Motor neuron (in vitro differentiated cells): ENCODE data around the gene HCN3. TPM values are rescaled to one million over a fixed set of nuclear protein-coding genes. Genes with fewer than 3 reads are reported as not detected.
A peak's percentile ranks its signal among the peaks of the same experiment; 100 is the strongest.

Source experiments
- ATAC-seq, 8 experiments: fragments of 200-7000 bp; cut with Tn5 transposase; replicated peaks in 6 of 8; 2 replicates each; pipeline ENCODE4 v1.8.0; 2021; ENCODE audit warnings: mild to moderate bottlenecking in 8 of 8, moderate library complexity in 8 of 8
- H3K27ac ChIP-seq, 2 donors: fragments of 250-450 bp; sonication (Bioruptor Pico); 2 replicates each; pipeline ENCODE4 v1.9.0; 2021; ENCODE audit warnings: antibody characterized with exemption in 2 of 2, mild to moderate bottlenecking in 2 of 2, moderate library complexity in 1 of 2
- H3K4me1 ChIP-seq, 2 donors: fragments of 250-450 bp; sonication (Bioruptor Pico); replicated peaks in 1 of 2; 2 replicates each; pipeline ENCODE4 v1.6.1; 2021; ENCODE audit warnings: antibody characterized with exemption in 2 of 2, mild to moderate bottlenecking in 2 of 2, moderate library complexity in 1 of 2
- H3K4me3 ChIP-seq, 5 donors: fragments of 250-450 bp; sonication (Bioruptor Pico); 2 replicates each; pipeline ENCODE4 v1.9.0; 2021; ENCODE audit warnings: antibody characterized with exemption in 5 of 5, mild to moderate bottlenecking in 5 of 5, moderate library complexity in 4 of 5
- WGBS, 10 experiments: fragments of 450-650 bp; shearing (Covaris generic); methylation state at CpG; one replicate each; pipeline ENCODE4 v1.0.0; 2022; 5-methylcytosine and 5-hydroxymethylcytosine counted together
- in situ Hi-C, 9 experiments: fragments of 400-800 bp; cut with MboI; loops; one replicate each; pipeline ENCODE4 v1.15.0; 2021; ENCODE audit warnings: low sequenced_read_pairs in 9 of 9, low pct_unique_long_range_greater_than_20kb in 2 of 9; ENCODE audit not compliant: unreplicated experiment in 9 of 9
- total RNA-seq, 8 experiments: library from RNA; unstranded; fragments of 300-600 nt; gene quantifications; 2 replicates each; pipeline versions ENCODE4 v1.2.3 to v1.2.4, GENCODE V29; 2022

Gene HCN3
- total RNA-seq, 8 experiments from 2014 or later: 0.76 to 33.4 (median 12.1) TPM

- in situ Hi-C loops: no loop called here
- H3K27ac ChIP-seq: peak overlapping the region; percentile 77 to 89
- peak in 1 of 8 experiments; percentile 3 for ATAC-seq
- 0 to 14% (median 0%) methylated on average over 1 to 4 of the region's 11 CpGs; no CpG with 5 or more reads in 7 of the 10 experiments for WGBS, 10 experiments
- H3K4me1 ChIP-seq: peaks cover 16 to 21% of the 10 kb centered on the region in 2 donors
- peak overlapping the region; percentile 66 to 94 (median 75) for H3K4me3 ChIP-seq
Observed at GRCh38 chr1:155309423-155310021, 32.3 kb downstream of the HCN3 start.

DNA sequence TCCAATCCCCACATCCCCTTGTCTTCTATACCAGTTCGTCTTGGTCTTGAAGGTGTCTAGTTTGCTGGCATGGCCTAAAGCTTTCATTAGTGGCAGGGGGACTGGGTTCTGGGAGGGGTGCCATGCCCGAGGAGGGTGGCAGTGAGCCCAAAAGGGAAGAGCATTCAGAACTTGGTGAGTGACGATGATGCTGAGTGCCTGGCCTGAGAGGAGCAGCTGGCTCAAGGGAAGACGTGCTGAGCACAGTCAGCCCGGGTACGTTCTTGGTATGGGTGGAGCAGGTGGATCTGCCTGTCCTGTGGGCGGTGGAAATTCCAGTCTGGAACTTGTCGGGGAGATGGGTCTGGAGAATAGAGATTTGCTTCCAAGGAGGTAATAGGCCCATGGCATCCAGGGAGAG lies 36.0 kb downstream of the HCN3 start:
- no peak for ATAC-seq
- H3K4me3 ChIP-seq: no peak overlapping the region
- in situ Hi-C loops: no loop called here
- H3K4me1 ChIP-seq: peaks cover 8 to 13% of the 10 kb centered on the region in 2 donors
- WGBS, 10 experiments: 80 to 100% (median 92%) methylated on average over 1 to 6 of the region's 8 CpGs; no CpG with 5 or more reads in 3 of the 10 experiments
- no peak overlapping the region for H3K27ac ChIP-seq

DNA sequence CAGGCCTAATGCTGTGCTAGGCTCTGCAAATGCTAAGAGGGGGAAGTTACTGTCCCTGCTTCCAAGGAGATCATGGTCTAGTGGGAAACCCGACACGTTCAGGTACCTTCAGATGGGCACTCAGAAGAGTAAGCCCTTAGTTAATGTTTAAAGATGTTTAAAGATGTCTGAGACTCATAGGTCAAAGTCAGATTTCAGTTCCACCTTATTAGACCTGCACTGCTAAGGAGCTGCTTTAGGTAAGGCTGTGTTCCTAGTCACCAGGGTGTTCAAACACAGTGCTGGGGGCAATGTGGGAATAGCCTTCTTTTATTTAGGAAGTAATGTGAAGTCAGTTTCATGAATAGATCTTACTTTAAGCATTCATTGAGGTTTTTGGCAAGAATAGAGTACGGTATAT lies 39.7 kb downstream of the HCN3 start:
- in situ Hi-C loops: no loop called here
- ATAC-seq: no peak
- H3K4me3 ChIP-seq: no peak overlapping the region
- 82 to 100% (median 100%) methylated on average over 1 to 3 of the region's 3 CpGs; no CpG with 5 or more reads in 1 of the 10 experiments for WGBS, 10 experiments
- H3K4me1 ChIP-seq: peaks cover 12% of the 10 kb centered on the region in 2 donors
- no peak overlapping the region for H3K27ac ChIP-seq

DNA sequence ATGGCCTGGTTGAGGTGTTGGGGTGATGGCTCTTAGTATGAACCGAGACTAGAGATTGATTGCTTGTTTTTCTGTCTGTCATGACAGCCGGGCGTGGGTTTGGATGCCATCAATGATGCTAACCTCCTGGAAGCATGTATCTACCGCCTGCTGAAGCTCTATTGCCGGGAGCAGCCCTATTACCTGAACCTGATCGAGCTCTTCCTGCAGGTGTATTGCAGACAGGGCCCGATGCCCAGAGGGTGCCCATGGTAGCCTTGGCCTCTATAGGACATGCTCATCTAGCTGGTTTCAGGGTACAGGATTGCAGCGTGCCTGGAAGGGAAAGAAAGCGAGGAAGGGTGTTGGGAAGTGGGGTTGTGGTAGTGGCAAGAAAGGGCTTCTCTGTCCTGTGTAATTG lies 40.8 kb downstream of the HCN3 start:
- WGBS, 10 experiments: 93 to 100% (median 95%) methylated on average over 2 to 9 of the region's 9 CpGs; no CpG with 5 or more reads in 2 of the 10 experiments
- Histone ChIP-seq H3K4me1 (peaks cover 15 to 18% of the 10 kb centered on the region in 2 donors), H3K27ac (no peak overlapping the region), H3K4me3 (no peak overlapping the region)
- ATAC-seq: no peak
- in situ Hi-C loops: no loop called here

DNA sequence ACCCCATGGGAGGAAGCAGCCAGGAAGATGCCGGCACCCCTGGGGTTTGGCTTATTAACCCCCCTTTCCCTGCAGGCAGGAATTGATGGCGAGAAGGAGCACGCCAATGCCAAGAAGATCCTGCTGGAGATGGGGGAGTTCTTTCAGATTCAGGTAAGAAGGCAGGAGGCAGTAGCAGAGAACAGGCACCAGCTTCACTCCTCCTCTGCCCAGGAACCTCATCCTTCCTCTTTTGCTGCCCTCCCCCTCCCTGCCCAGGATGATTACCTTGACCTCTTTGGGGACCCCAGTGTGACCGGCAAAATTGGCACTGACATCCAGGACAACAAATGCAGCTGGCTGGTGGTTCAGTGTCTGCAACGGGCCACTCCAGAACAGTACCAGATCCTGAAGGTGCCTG lies 42.3 kb downstream of the HCN3 start:
- Histone ChIP-seq H3K4me1 (peaks cover 15 to 18% of the 10 kb centered on the region in 2 donors), H3K4me3 (no peak overlapping the region), H3K27ac (peak overlapping the region in 1 of 2 donors; percentile 77)
- ATAC-seq: no peak
- in situ Hi-C loops: no loop called here
- 96 to 100% (median 100%) methylated on average over 1 to 4 of the region's 5 CpGs; no CpG with 5 or more reads in 5 of the 10 experiments for WGBS, 10 experiments

DNA sequence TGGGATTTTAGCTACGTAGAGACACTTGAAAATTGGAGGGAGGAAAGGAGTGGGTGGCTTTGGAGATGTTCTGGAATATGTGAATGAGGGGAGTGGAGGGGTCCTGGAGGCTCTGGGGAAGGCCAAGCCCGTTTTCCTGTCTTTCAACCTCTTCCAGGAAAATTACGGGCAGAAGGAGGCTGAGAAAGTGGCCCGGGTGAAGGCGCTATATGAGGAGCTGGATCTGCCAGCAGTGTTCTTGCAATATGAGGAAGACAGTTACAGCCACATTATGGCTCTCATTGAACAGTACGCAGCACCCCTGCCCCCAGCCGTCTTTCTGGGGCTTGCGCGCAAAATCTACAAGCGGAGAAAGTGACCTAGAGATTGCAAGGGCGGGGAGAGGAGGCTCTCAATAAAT lies 43.0 kb downstream of the HCN3 start:
- H3K4me3 ChIP-seq: peak overlapping the region; percentile 65 to 91 (median 78)
- H3K4me1 ChIP-seq: peaks cover 17 to 21% of the 10 kb centered on the region in 2 donors
- in situ Hi-C loops: no loop called here
- H3K27ac ChIP-seq: peak overlapping the region; percentile 77 to 90
- ATAC-seq: peak in 1 of 8 experiments; percentile 2
- 20 to 83% (median 51%) methylated on average over 1 to 10 of the region's 11 CpGs; no CpG with 5 or more reads in 2 of the 10 experiments for WGBS, 10 experiments

GRCh38 chr1:155320661-155321617 lies 43.7 kb downstream of the HCN3 start, which contains the start of gene RUSC1:
Gene RUSC1, plus strand, starts transcription at chr1:155320894. Its CDS starts 880 bp downstream, at chr1:155321774.
- Histone ChIP-seq H3K27ac (peak within 1 kb of the TSS; percentile 77 to 90), H3K4me3 (peak within 1 kb of the TSS; percentile 65 to 91 (median 78)), H3K4me1 (peaks cover 17 to 23% of the 10 kb centered on the region in 2 donors)
- in situ Hi-C loops: no loop called here
- peak; percentile 4 to 64 (median 48) for ATAC-seq
- WGBS, 10 experiments: 0 to 20% (median 9%) methylated on average over 1 to 20 of the region's 51 CpGs; no CpG with 5 or more reads in 3 of the 10 experiments

DNA sequence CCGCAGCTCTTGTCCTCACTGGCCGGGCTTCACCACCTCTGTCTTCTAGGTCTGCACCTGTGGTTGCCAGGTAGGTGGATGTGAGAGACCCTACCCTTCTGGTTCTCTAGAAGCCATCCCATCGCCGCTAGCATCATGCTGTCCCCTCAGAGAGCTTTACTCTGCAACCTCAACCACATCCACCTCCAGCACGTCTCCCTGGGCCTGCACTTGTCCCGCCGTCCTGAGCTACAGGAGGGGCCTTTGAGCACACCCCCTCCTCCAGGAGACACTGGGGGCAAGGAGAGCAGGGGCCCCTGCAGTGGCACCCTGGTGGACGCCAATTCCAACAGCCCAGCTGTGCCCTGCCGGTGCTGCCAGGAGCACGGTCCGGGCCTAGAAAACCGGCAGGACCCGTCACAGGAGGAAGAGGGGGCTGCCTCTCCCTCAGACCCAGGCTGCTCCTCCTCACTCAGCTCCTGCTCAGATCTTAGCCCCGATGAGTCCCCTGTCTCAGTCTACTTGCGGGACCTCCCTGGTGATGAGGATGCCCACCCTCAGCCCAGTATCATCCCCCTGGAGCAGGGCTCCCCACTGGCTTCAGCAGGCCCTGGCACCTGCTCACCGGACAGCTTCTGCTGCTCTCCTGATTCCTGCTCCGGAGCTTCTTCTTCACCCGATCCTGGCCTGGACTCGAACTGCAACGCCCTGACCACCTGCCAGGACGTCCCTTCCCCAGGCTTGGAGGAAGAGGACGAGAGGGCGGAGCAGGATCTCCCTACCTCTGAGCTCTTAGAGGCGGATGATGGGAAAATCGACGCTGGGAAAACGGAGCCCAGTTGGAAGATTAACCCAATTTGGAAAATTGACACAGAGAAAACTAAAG lies 44.6 kb downstream of the HCN3 start:
- H3K4me1 ChIP-seq: peaks cover 17 to 23% of the 10 kb centered on the region in 2 donors
- in situ Hi-C loops: no loop called here

DNA sequence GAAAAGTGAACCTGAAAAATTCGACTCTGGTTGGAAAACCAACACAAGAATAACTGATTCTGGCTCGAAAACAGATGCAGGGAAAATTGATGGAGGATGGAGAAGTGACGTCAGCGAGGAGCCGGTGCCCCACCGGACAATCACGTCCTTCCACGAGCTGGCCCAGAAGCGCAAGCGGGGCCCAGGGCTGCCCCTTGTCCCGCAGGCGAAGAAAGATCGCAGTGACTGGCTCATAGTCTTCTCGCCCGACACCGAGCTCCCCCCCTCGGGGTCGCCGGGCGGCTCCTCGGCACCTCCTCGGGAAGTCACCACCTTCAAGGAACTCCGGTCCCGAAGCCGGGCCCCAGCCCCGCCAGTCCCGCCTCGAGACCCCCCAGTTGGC lies 45.3 kb downstream of the HCN3 start:
- in situ Hi-C loops: no loop called here
- ATAC-seq: no peak
- WGBS, 10 experiments: 0 to 6% (median 1%) methylated on average over 1 to 14 of the region's 28 CpGs; no CpG with 5 or more reads in 1 of the 10 experiments
- Histone ChIP-seq H3K4me3 (peak overlapping the region; percentile 65 to 91 (median 78)), H3K4me1 (peaks cover 17 to 23% of the 10 kb centered on the region in 2 donors), H3K27ac (peak overlapping the region; percentile 77 to 90)

More for the DNA sequence above, 44.6 kb downstream of the HCN3 start:
- WGBS, 10 experiments: 0 to 49% (median 19%) methylated on average over 1 to 15 of the region's 27 CpGs
- no peak for ATAC-seq
- H3K4me3 ChIP-seq: peak overlapping the region; percentile 65 to 91 (median 78)
- H3K27ac ChIP-seq: peak overlapping the region; percentile 77 to 90

- 3% methylated on average over 7 of the region's 58 CpGs; no CpG with 5 or more reads in 9 of the 10 experiments for WGBS, 10 experiments
- peak; percentile 29 to 66 (median 48) for ATAC-seq
- in situ Hi-C loops: no loop called here
- Histone ChIP-seq H3K27ac (peak overlapping the region; percentile 77 to 90), H3K4me3 (peak overlapping the region; percentile 65 to 91 (median 78)), H3K4me1 (peaks cover 17 to 23% of the 10 kb centered on the region in 2 donors)
Observed at GRCh38 chr1:155322953-155323728, 45.9 kb downstream of the HCN3 start.

GRCh38 chr1:155323729-155324036 lies 46.4 kb downstream of the HCN3 start:
- Histone ChIP-seq H3K27ac (peak overlapping the region; percentile 77 to 90), H3K4me3 (peak overlapping the region; percentile 65 to 91 (median 78)), H3K4me1 (peaks cover 17 to 23% of the 10 kb centered on the region in 2 donors)
- in situ Hi-C loops: no loop called here
- ATAC-seq: peak; percentile 27 to 51 (median 39)
- 0 to 8% (median 0%) methylated on average over 1 to 16 of the region's 29 CpGs; no CpG with 5 or more reads in 7 of the 10 experiments for WGBS, 10 experiments
